SK-N-SH (cell line): ENCODE measurements around the gene UBALD1.

Experiments used
- CTCF ChIP-seq: fragments of 200-600 bp; sonication (generic); IDR thresholded peaks from 2 replicates; pipeline ENCODE4 v1.6.1; 2017; ENCODE audit warnings: antibody characterized with exemption, mild to moderate bottlenecking, moderate library complexity
- EZH2phosphoT487 ChIP-seq: fragments of 200-600 bp; sonication (generic); IDR thresholded peaks from 2 replicates; pipeline ENCODE4 v1.6.1; 2017; ENCODE audit warnings: low read depth, mixed run types, mild to moderate bottlenecking, antibody characterized with exemption, moderate library complexity, borderline replicate concordance
- JUND ChIP-seq: IDR thresholded peaks from 2 replicates; pipeline ENCODE4 v1.4.0; 2012
- POLR2AphosphoS5 ChIP-seq: IDR thresholded peaks from 2 replicates; pipeline ENCODE4 v1.6.1; 2012; ENCODE audit warnings: low read depth, low read length
- TAF1 ChIP-seq: IDR thresholded peaks from 2 replicates; pipeline ENCODE4 v1.6.1; 2012; ENCODE audit warnings: low read depth, mild to moderate bottlenecking, low read length, moderate library complexity, borderline replicate concordance

DNA sequence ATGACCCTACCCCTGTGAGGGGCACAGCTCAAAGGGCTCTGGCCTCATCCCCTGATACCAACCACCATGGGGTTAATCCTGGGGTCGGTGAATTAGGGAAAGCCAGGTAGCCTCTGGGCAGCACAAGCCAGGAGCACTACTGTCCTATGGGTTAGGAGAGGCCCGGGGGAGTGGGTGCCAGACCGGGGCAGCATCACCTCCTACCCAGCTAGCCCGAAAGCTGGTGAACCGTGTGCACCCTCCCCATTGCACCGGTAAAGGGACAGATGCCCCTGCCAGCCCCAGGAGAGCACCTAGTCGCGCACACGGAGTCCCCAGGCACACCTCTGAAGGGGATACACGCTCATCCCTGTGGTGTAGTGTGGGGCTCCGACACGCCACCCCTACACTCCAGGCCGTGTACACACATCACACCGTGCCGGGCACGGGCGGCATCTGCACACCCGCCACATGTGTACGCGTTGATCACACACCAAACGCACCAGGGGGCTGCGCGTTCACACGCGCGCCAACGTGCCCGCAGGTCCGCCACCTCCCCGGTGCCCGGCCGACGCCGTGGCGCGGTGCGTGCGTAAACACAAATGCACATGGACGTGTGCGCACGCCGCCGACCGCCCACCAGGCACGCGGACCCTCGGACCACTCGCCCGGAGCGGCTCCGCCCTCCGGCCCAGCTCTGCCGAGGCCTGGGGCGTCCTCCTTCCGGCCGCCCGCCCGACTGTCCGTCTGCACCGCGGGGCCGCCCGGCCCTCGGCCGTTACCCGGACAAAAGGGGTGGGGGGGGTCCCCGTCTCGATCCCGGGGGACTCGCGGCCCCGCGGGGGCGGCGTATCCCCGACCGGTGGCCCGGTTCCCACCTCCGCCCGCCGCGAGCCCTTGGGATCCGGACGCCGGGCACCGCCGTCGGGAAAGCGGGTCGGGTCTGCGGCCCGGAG lies 785 bp downstream of the UBALD1 start:
- TF ChIP-seq CTCF (no peak), POLR2AphosphoS5 (no peak), TAF1 (no peak), JUND (no peak), EZH2phosphoT487 (no peak)
